NCI-H1048 (cell line): ENCODE data around the gene ZNF200.
"Not testable (repeated sequence)": the region's sequence is repeated elsewhere in the genome, so short reads cannot be mapped to it uniquely, and the experiment has no call there.

Source experiments
- DNase-seq: peaks from one replicate; lab custom pipeline; 2025; lab: John Stamatoyannopoulos, UW

Gene ZNF200

DNA sequence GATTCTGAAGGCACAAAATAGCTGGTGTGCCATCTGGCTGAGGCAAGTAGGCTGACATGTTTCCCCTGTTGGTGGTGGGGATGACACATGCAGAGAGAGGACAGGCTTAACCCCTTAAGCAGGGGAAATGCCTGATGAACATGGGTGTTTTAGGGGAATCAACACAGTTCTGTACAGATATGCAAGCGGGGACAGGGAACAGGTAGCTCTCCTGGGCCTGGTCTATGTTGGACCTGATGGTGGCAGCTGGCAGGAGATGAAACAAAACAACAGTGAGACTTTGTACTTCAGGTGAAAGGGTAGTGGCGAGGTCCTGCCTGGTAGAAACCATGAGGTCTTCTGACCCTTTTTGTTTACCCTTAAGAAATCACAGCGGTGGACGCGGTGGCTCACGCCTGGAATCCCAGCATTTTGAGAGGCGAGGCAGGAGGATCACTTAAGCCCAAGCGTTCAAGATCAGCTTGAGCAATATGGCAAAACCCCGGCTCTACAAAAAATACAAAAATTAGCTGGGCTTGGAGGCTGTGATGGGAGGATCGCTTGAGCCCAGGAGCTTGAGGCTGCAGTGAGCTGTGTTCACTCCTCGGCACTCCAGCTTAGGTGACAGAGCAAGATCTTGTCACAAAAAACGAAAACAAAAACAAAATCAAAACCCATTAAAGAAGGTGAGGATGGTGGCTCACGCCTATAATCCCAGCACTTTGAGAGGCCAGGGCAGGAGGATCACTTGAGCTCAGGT is 36.5 kb downstream of the ZNF200 start:
- DNase-seq: no peak

DNA sequence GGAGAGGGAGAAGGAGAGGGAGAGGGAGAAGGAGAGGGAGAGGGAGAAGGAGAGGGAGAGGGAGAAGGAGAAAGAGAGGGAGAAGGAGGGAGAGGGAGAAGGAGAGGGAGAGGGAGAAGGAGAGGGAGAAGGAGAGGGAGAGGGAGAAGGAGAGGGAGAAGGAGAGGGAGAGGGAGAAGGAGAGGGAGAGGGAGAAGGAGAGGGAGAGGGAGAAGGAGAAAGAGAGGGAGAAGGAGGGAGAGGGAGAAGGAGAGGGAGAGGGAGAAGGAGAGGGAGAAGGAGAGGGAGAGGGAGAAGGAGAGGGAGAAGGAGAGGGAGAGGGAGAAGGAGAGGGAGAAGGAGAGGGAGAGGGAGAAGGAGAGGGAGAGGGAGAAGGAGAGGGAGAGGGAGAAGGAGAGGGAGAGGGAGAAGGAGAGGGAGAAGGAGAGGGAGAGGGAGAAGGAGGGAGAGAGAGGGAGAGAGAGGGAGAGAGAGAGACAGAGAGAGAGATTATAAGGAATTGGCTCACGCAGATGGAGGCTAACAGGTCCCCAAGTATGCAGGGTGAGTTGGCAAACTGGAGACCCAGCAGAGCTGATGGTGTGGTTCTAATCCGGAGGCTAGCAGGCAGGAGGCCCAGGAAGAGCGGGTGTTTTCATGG is 37.1 kb downstream of the ZNF200 start:
- DNase-seq: not testable (repeated sequence)

DNA sequence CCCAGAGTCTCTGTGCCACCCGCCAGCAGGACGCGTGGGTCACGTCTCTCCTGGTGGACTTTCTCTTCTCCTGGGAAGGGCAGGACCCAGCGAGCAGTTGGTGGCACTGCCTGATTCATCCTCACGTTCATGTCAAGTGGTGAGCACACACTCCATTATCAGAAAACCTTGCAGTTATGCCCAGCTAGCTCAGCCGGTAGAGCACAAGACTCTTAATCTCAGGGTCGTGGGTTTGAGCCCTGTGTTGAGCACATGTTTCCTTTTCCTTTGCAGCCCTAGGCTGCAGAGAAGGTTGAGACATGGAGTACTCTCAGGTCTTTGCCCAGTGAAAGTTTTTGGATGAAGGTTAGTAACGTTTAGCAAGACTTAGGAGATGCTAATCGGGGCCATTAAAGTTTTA is 39.0 kb downstream of the ZNF200 start:
- DNase-seq: no peak

GRCh38 chr16:3194792-3195191 is 40.2 kb downstream of the ZNF200 start:
- no peak for DNase-seq

DNA sequence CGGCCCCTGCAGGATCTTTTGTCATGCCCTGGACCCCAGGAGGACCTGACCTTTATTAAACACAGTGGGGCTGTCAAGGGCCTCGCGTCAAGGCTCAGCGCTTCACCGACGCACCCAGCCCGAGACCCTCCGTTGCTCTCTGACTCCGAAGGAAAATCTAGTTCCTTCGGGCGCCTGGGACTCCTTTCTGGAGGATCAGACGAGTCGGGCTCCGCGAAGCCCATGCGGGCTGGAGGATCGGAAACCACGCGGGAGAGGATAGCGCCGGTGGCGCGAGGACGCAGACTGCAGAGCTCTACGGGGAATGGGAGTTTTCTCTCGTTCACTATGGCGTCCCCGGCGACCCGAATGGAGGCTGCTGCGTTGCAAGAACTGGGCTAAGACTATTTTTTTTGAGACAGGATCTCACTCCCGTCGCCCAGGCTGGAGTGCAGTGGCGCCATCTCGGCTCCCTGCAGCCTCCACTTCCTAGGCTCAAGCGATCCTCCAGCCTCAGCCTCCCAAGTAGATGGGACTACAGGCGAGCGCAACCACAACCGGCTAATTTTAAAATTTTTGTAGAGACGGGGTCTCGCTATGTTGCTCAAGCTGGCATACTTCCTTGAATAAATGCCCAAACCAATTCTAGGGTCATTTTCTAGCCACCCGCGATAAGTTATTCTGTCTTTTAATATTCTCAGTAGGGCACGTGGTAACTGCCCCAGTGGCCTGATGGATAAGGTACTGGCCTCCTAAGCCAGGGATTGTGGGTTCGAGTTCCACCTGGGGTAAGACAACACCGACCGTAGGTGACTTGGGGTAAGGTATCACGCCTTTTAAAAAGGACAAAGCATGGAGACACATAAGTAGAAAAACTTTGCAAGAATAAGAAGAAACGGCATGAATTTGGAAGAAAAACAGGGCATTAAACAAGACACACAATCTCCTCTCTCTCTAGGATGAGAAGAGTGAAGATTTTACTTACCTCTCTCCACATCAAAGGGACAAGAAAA is 41.4 kb downstream of the ZNF200 start:
- no peak for DNase-seq

- no peak for DNase-seq
Observed at GRCh38 chr16:3192476-3193019, 42.4 kb downstream of the ZNF200 start.

DNA sequence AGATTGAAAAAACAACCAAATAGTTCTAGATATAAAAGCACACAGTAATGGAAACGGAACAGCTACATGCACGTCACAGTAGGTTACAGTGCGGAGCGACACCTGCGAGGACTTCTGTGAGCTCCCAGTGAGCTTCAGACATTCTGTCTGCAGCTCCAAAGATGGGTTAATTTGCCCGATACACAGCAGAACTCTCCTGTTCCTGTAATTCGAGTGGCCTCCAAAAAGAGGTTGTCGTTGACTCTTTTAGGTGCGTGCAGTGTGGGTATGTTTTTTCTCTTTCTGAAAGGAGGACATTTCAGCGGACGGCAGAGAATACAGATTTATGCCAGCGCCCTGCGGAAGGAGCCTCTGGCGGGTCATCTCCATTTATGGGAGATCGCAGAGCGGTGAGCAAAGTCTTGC is 44.0 kb downstream of the ZNF200 start:
- DNase-seq: no peak

- DNase-seq: no peak
Observed at GRCh38 chr16:3189869-3190268, 45.1 kb downstream of the ZNF200 start.

- no peak for DNase-seq
Observed at GRCh38 chr16:3188925-3189825, 45.8 kb downstream of the ZNF200 start.

- DNase-seq: no peak
Observed at GRCh38 chr16:3188675-3188924, 46.4 kb downstream of the ZNF200 start.

- DNase-seq: no peak
Observed at GRCh38 chr16:3187798-3188674, 46.9 kb downstream of the ZNF200 start, which contains the start of gene OR1F1. TSS of gene OR1F1 (plus strand) at chr16:3188204.

DNA sequence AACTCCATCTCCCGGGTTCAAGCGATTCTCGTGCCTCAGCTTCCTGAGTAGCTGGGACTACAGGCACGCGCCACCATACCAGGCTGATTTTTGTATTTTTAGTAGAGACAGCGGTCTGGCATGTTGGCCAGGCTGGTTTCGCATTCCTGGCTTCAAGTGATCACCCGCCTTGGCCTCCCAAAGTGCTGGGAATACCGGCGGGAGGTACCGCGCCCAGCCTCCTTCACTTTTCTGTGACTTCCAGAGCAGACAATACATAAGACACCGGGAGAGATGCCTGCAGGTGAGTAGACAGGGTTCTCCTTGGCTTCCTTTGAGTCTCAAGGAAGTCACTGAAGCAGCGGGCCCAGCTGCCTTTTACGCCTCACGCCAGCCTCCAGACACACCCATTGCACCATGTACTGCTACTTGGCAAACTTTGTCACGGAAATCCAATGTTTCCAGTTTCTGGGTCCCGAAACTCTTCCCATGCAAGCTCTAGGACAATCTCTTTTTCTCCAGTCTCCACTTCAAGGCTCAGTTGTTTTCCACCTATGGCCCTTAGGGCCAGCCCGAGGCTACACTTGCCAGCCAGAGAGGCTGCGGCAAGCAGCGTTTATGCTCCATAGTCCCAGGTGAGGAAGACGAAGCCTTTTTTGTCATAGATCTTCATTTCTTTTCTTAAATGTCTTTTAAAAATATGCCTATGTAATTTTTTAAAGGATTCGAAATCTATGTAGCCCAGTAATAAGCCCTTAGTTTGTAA is 47.8 kb downstream of the ZNF200 start:
- no peak for DNase-seq

DNA sequence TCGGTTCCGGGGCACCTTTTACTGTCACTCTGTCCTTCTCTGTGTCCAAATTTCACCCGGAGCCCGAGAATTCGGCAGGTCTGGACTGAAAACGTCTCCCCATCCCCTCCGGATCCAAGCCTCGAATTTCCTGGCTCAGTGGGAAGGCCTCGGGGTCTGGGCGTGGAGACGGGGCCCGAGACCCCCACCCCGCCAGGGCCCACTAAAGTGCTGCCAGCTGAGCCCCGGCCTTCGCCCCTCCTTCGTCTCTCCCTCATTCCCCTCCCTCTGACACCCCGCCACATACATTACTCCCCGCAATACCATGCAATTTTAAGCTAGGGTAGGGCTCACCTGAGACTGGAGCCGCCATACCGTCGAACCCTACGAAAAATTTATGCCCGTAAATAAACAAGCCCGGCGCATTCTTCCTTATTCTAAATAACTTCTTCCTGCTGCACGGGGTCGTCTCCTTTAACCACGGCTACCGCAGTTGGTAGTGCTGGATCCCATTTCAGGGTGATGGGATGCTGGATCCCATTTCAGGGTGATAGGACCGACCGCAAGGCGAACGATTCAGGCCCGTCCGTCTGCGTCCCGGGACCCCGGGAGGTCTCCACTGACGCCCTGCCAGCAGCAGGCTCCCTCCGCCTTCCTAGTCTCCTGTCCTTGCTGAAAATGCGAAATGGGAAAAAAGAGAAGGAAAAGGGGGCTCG is 51.4 kb downstream of the ZNF200 start:
- DNase-seq: no peak

- DNase-seq: no peak
Observed at GRCh38 chr16:3182608-3183444, 52.1 kb downstream of the ZNF200 start.

- not testable (repeated sequence) for DNase-seq
Observed at GRCh38 chr16:3182293-3182607, 52.7 kb downstream of the ZNF200 start.

- DNase-seq: no peak
Observed at GRCh38 chr16:3180445-3180878, 54.5 kb downstream of the ZNF200 start.

GRCh38 chr16:3179651-3180050 is 55.3 kb downstream of the ZNF200 start:
- DNase-seq: no peak
